Measurements from ENCODE around the gene FXYD1.
"Not testable (repeated sequence)": the region's sequence is repeated elsewhere in the genome, so short reads cannot be mapped to it uniquely, and the experiment has no call there.

Gene FXYD1

GRCh38 chr19:35099155-35099896 is 39.3 kb upstream of the FXYD1 start:
- H3K9ac ChIP-seq (ENCODE audit: low read depth in 1 of 2, low read length in 2 of 2) = no peak overlapping the region
- no peaks in the 10 kb centered on the region for H3K27me3 ChIP-seq (ENCODE audit: control insufficient read depth in 2 of 2, insufficient read depth in 2 of 2, low read length in 2 of 2)
- H3K9me3 ChIP-seq (ENCODE audit: control insufficient read depth in 2 of 2, low read length in 2 of 2) = no peaks in the 10 kb centered on the region
- no peak overlapping the region for H3K4me3 ChIP-seq (ENCODE audit: low read length in 2 of 2)
- H3K27ac ChIP-seq (ENCODE audit: low read depth in 2 of 2, low read length in 2 of 2) = no peak overlapping the region
- no peaks in the 10 kb centered on the region for H3K4me1 ChIP-seq (ENCODE audit: control insufficient read depth in 2 of 2, insufficient read depth in 2 of 2, low read length in 2 of 2)
- H3K36me3 ChIP-seq (ENCODE audit: control insufficient read depth in 2 of 2, insufficient read depth in 2 of 2, low read length in 2 of 2) = no peaks in the 10 kb centered on the region

GRCh38 chr19:35099897-35100275 is 38.7 kb upstream of the FXYD1 start:
- H3K9me3 ChIP-seq (ENCODE audit: control insufficient read depth in 2 of 2, low read length in 2 of 2) = no peaks in the 10 kb centered on the region
- H3K27me3 ChIP-seq (ENCODE audit: control insufficient read depth in 2 of 2, insufficient read depth in 2 of 2, low read length in 2 of 2) = no peaks in the 10 kb centered on the region
- H3K27ac ChIP-seq (ENCODE audit: low read depth in 2 of 2, low read length in 2 of 2) = no peak overlapping the region
- H3K9ac ChIP-seq (ENCODE audit: low read depth in 1 of 2, low read length in 2 of 2) = no peak overlapping the region
- no peaks in the 10 kb centered on the region for H3K36me3 ChIP-seq (ENCODE audit: control insufficient read depth in 2 of 2, insufficient read depth in 2 of 2, low read length in 2 of 2)
- H3K4me1 ChIP-seq (ENCODE audit: control insufficient read depth in 2 of 2, insufficient read depth in 2 of 2, low read length in 2 of 2) = no peaks in the 10 kb centered on the region
- no peak overlapping the region for H3K4me3 ChIP-seq (ENCODE audit: low read length in 2 of 2)

- no peak overlapping the region for H3K9ac ChIP-seq (ENCODE audit: low read depth in 1 of 2, low read length in 2 of 2)
- no peaks in the 10 kb centered on the region for H3K9me3 ChIP-seq (ENCODE audit: control insufficient read depth in 2 of 2, low read length in 2 of 2)
- H3K27ac ChIP-seq (ENCODE audit: low read depth in 2 of 2, low read length in 2 of 2) = no peak overlapping the region
- H3K36me3 ChIP-seq (ENCODE audit: control insufficient read depth in 2 of 2, insufficient read depth in 2 of 2, low read length in 2 of 2) = no peaks in the 10 kb centered on the region
- no peaks in the 10 kb centered on the region for H3K27me3 ChIP-seq (ENCODE audit: control insufficient read depth in 2 of 2, insufficient read depth in 2 of 2, low read length in 2 of 2)
- H3K4me1 ChIP-seq (ENCODE audit: control insufficient read depth in 2 of 2, insufficient read depth in 2 of 2, low read length in 2 of 2) = no peaks in the 10 kb centered on the region
- no peak overlapping the region for H3K4me3 ChIP-seq (ENCODE audit: low read length in 2 of 2)
These were observed 37.8 kb upstream of the FXYD1 start for GRCh38 chr19:35100588-35101533.

GRCh38 chr19:35101949-35102348 is 36.7 kb upstream of the FXYD1 start:
- not testable (repeated sequence) for H3K9me3 ChIP-seq (ENCODE audit: control insufficient read depth in 2 of 2, low read length in 2 of 2); H3K27ac ChIP-seq (ENCODE audit: low read depth in 2 of 2, low read length in 2 of 2); H3K4me1 ChIP-seq (ENCODE audit: control insufficient read depth in 2 of 2, insufficient read depth in 2 of 2, low read length in 2 of 2); H3K4me3 ChIP-seq (ENCODE audit: low read length in 2 of 2); H3K9ac ChIP-seq (ENCODE audit: low read depth in 1 of 2, low read length in 2 of 2); H3K36me3 ChIP-seq (ENCODE audit: control insufficient read depth in 2 of 2, insufficient read depth in 2 of 2, low read length in 2 of 2); H3K27me3 ChIP-seq (ENCODE audit: control insufficient read depth in 2 of 2, insufficient read depth in 2 of 2, low read length in 2 of 2)

GRCh38 chr19:35103614-35104013 is 35.0 kb upstream of the FXYD1 start:
- not testable (repeated sequence) for H3K9ac ChIP-seq (ENCODE audit: low read depth in 1 of 2, low read length in 2 of 2); H3K9me3 ChIP-seq (ENCODE audit: control insufficient read depth in 2 of 2, low read length in 2 of 2); H3K27ac ChIP-seq (ENCODE audit: low read depth in 2 of 2, low read length in 2 of 2); H3K4me3 ChIP-seq (ENCODE audit: low read length in 2 of 2); H3K4me1 ChIP-seq (ENCODE audit: control insufficient read depth in 2 of 2, insufficient read depth in 2 of 2, low read length in 2 of 2); H3K36me3 ChIP-seq (ENCODE audit: control insufficient read depth in 2 of 2, insufficient read depth in 2 of 2, low read length in 2 of 2); H3K27me3 ChIP-seq (ENCODE audit: control insufficient read depth in 2 of 2, insufficient read depth in 2 of 2, low read length in 2 of 2)

GRCh38 chr19:35104361-35104760 is 34.3 kb upstream of the FXYD1 start:
- Histone ChIP-seq H3K9ac (ENCODE audit: low read depth in 1 of 2, low read length in 2 of 2) (no peak overlapping the region), H3K9me3 (ENCODE audit: control insufficient read depth in 2 of 2, low read length in 2 of 2) (no peaks in the 10 kb centered on the region), H3K27ac (ENCODE audit: low read depth in 2 of 2, low read length in 2 of 2) (no peak overlapping the region), H3K4me1 (ENCODE audit: control insufficient read depth in 2 of 2, insufficient read depth in 2 of 2, low read length in 2 of 2) (peaks cover 4 to 5% of the 10 kb centered on the region in 2 donors), H3K27me3 (ENCODE audit: control insufficient read depth in 2 of 2, insufficient read depth in 2 of 2, low read length in 2 of 2) (no peaks in the 10 kb centered on the region), H3K4me3 (ENCODE audit: low read length in 2 of 2) (no peak overlapping the region), H3K36me3 (ENCODE audit: control insufficient read depth in 2 of 2, insufficient read depth in 2 of 2, low read length in 2 of 2) (no peaks in the 10 kb centered on the region)

GRCh38 chr19:35105047-35105410 is 33.6 kb upstream of the FXYD1 start:
- Histone ChIP-seq H3K4me1 (ENCODE audit: control insufficient read depth in 2 of 2, insufficient read depth in 2 of 2, low read length in 2 of 2) (peaks cover 4 to 8% of the 10 kb centered on the region in 2 donors), H3K27ac (ENCODE audit: low read depth in 2 of 2, low read length in 2 of 2) (no peak overlapping the region), H3K9me3 (ENCODE audit: control insufficient read depth in 2 of 2, low read length in 2 of 2) (no peaks in the 10 kb centered on the region), H3K36me3 (ENCODE audit: control insufficient read depth in 2 of 2, insufficient read depth in 2 of 2, low read length in 2 of 2) (no peaks in the 10 kb centered on the region), H3K4me3 (ENCODE audit: low read length in 2 of 2) (no peak overlapping the region), H3K9ac (ENCODE audit: low read depth in 1 of 2, low read length in 2 of 2) (no peak overlapping the region), H3K27me3 (ENCODE audit: control insufficient read depth in 2 of 2, insufficient read depth in 2 of 2, low read length in 2 of 2) (no peaks in the 10 kb centered on the region)

- no peak overlapping the region for H3K4me3 ChIP-seq (ENCODE audit: low read length in 2 of 2)
- no peaks in the 10 kb centered on the region for H3K9me3 ChIP-seq (ENCODE audit: control insufficient read depth in 2 of 2, low read length in 2 of 2)
- H3K36me3 ChIP-seq (ENCODE audit: control insufficient read depth in 2 of 2, insufficient read depth in 2 of 2, low read length in 2 of 2) = no peaks in the 10 kb centered on the region
- no peaks in the 10 kb centered on the region for H3K27me3 ChIP-seq (ENCODE audit: control insufficient read depth in 2 of 2, insufficient read depth in 2 of 2, low read length in 2 of 2)
- peaks cover 4 to 8% of the 10 kb centered on the region in 2 donors for H3K4me1 ChIP-seq (ENCODE audit: control insufficient read depth in 2 of 2, insufficient read depth in 2 of 2, low read length in 2 of 2)
- no peak overlapping the region for H3K9ac ChIP-seq (ENCODE audit: low read depth in 1 of 2, low read length in 2 of 2)
- no peak overlapping the region for H3K27ac ChIP-seq (ENCODE audit: low read depth in 2 of 2, low read length in 2 of 2)
These were observed 33.0 kb upstream of the FXYD1 start for GRCh38 chr19:35105411-35106290.

GRCh38 chr19:35106291-35106583 is 32.4 kb upstream of the FXYD1 start:
- Histone ChIP-seq H3K27ac (ENCODE audit: low read depth in 2 of 2, low read length in 2 of 2) (no peak overlapping the region), H3K4me1 (ENCODE audit: control insufficient read depth in 2 of 2, insufficient read depth in 2 of 2, low read length in 2 of 2) (peaks cover 4 to 8% of the 10 kb centered on the region in 2 donors), H3K36me3 (ENCODE audit: control insufficient read depth in 2 of 2, insufficient read depth in 2 of 2, low read length in 2 of 2) (no peaks in the 10 kb centered on the region), H3K4me3 (ENCODE audit: low read length in 2 of 2) (no peak overlapping the region), H3K27me3 (ENCODE audit: control insufficient read depth in 2 of 2, insufficient read depth in 2 of 2, low read length in 2 of 2) (no peaks in the 10 kb centered on the region), H3K9me3 (ENCODE audit: control insufficient read depth in 2 of 2, low read length in 2 of 2) (no peaks in the 10 kb centered on the region), H3K9ac (ENCODE audit: low read depth in 1 of 2, low read length in 2 of 2) (no peak overlapping the region)

Data from mucosa of rectum (tissue), 2 donors.